A549 (cell line): ENCODE data around the gene USP22. TPM values are rescaled to one million over a fixed set of nuclear protein-coding genes. Genes with fewer than 3 reads are reported as not detected.

Experiments used
- ATAC-seq, 2 experiments: fragments of 200-7000 bp in 1 of 2; fragments of >200 bp in 1 of 2; cut with Nextera tagmentation in 1 of 2; cut with Tn5 transposase in 1 of 2; 3 replicates each; pipeline versions ENCODE4 v1.8.0 to v1.9.1; 2018 to 2020; ENCODE audit warnings: mild to moderate bottlenecking in 1 of 2, moderate library complexity in 1 of 2
- CTCF ChIA-PET: fragments of 300-600 bp; sonication (Branson Sonifier 250); formaldehyde crosslinking; extraction: SDS; loops from one replicate; lab custom pipeline; 2021; ENCODE audit warnings: antibody characterized with exemption, inconsistent platforms; lab: Yijun Ruan, JAX
- POLR2A ChIA-PET: fragments of 350-600 bp; formaldehyde crosslinking; extraction: SDS; loops from one replicate; lab custom pipeline; 2021; ENCODE audit warnings: antibody characterized with exemption, inconsistent platforms; lab: Yijun Ruan, JAX
- DNase-seq, 2 experiments: peaks; one replicate each; pipeline versions ENCODE4 v3.0.0 to v3.0.0-alpha.2; 2011 to 2016; ENCODE audit warnings: low read depth in 1 of 2, low spot score in 1 of 2
- FAIRE-seq: peaks from 2 replicates; lab custom pipeline; 2011; peaks lifted over from hg19 to GRCh38; lab: Jason Lieb, UNC
- H3K27ac ChIP-seq, 2 experiments: fragments of >200 bp; sonication (Bioruptor Twin); formaldehyde crosslinking; 3 replicates each; pipeline ENCODE4 v1.5.1; 2016 to 2017
- H3K4me1 ChIP-seq: fragments of >200 bp; sonication (Bioruptor Twin); formaldehyde crosslinking; 3 replicates; pipeline ENCODE4 v1.6.1; 2016
- H3K4me2 ChIP-seq: fragments of >200 bp; sonication (Bioruptor Twin); formaldehyde crosslinking; 3 replicates; pipeline ENCODE4 v1.6.1; 2016
- H3K4me3 ChIP-seq: fragments of >200 bp; sonication (Bioruptor Twin); formaldehyde crosslinking; 3 replicates; pipeline ENCODE4 v1.5.1; 2016
- H3K9me3 ChIP-seq: fragments of >200 bp; sonication (Bioruptor Twin); formaldehyde crosslinking; 3 replicates; pipeline ENCODE4 v1.6.1; 2016
- CHD2 ChIP-seq: fragments of 150-350 bp; IDR thresholded peaks from 2 replicates; pipeline ENCODE4 v1.6.1; 2014; ENCODE audit warnings: low read length; ENCODE audit not compliant: partially characterized antibody
- CHD4 ChIP-seq: fragments of 200-600 bp; sonication (generic); IDR thresholded peaks from 2 replicates; pipeline ENCODE4 v1.6.1; 2016; ENCODE audit warnings: antibody characterized with exemption, mild to moderate bottlenecking, borderline replicate concordance
- CTCF ChIP-seq: fragments of >200 bp; sonication (Bioruptor Twin); formaldehyde crosslinking; IDR thresholded peaks from 3 replicates; pipeline ENCODE4 v1.5.1; 2016
- EHF ChIP-seq: fragments of 250-450 bp; sonication (Bioruptor Pico); IDR thresholded peaks from 2 replicates; pipeline ENCODE4 v1.5.0; 2020; ENCODE audit warnings: mild to moderate bottlenecking
- HDAC2 ChIP-seq: fragments of 200-600 bp; sonication (generic); IDR thresholded peaks from 2 replicates; pipeline ENCODE4 v1.6.1; 2016
- HES2 ChIP-seq: fragments of >200 bp; sonication (Bioruptor Twin); formaldehyde crosslinking; IDR thresholded peaks from 2 replicates; pipeline ENCODE4 v1.6.1; 2016
- HMGXB4 ChIP-seq: fragments of 250-450 bp; sonication (Bioruptor Pico); IDR thresholded peaks from 2 replicates; pipeline ENCODE4 v1.5.0; 2021; ENCODE audit warnings: mild to moderate bottlenecking, moderate library complexity, borderline replicate concordance
- HOXB13 ChIP-seq: fragments of 250-450 bp; sonication (Bioruptor Pico); IDR thresholded peaks from 2 replicates; pipeline ENCODE4 v1.5.0; 2020; ENCODE audit warnings: low read depth, mild to moderate bottlenecking, moderate library complexity
- JUN ChIP-seq, 2 experiments: fragments of >200 bp; sonication (Bioruptor Twin); formaldehyde crosslinking; IDR thresholded peaks; 2 replicates in 1 of 2; 3 replicates in 1 of 2; pipeline ENCODE4 v1.6.1; 2016 to 2017
- KDM5A ChIP-seq: fragments of 200-600 bp; sonication (generic); IDR thresholded peaks from 2 replicates; pipeline ENCODE4 v1.6.1; 2016; ENCODE audit warnings: antibody characterized with exemption, mild to moderate bottlenecking
- MAFK ChIP-seq: fragments of 450-650 bp; IDR thresholded peaks from 2 replicates; pipeline ENCODE4 v1.6.1; 2014; ENCODE audit not compliant: partially characterized antibody
- MAX ChIP-seq: IDR thresholded peaks from 2 replicates; pipeline ENCODE4 v1.6.1; 2012
- MAZ ChIP-seq: fragments of 150-350 bp; IDR thresholded peaks from 2 replicates; pipeline ENCODE4 v1.6.1; 2014; ENCODE audit warnings: antibody characterized with exemption, low read depth, low read length, borderline replicate concordance
- MYC ChIP-seq: IDR thresholded peaks from 2 replicates; pipeline ENCODE4 v1.6.1; 2012; ENCODE audit warnings: mild to moderate bottlenecking, inconsistent platforms, low read length, improper control_type of control experiment, borderline replicate concordance
- NFE2L2 ChIP-seq: fragments of 150-350 bp; conservative IDR thresholded peaks from 2 replicates; pipeline ENCODE4 v1.6.1; 2014; ENCODE audit warnings: low read length
- POLR2AphosphoS2 ChIP-seq: conservative IDR thresholded peaks from 2 replicates; pipeline ENCODE4 v1.6.1; 2012; ENCODE audit warnings: low read length, improper control_type of control experiment, inconsistent platforms
- RAD21 ChIP-seq, 2 experiments: fragments of >200 bp in 1 of 2; sonication (Bioruptor Twin) in 1 of 2; formaldehyde crosslinking in 1 of 2; IDR thresholded peaks in 1 of 2; conservative IDR thresholded peaks in 1 of 2; 2 replicates in 1 of 2; 3 replicates in 1 of 2; pipeline ENCODE4 v1.6.1; 2012 to 2018; ENCODE audit warnings: inconsistent platforms in 1 of 2
- RARB ChIP-seq: fragments of 250-450 bp; sonication (Bioruptor Pico); IDR thresholded peaks from 2 replicates; pipeline ENCODE4 v1.8.0; 2021; ENCODE audit warnings: mild to moderate bottlenecking, moderate library complexity
- RFX5 ChIP-seq: fragments of 450-650 bp; IDR thresholded peaks from 2 replicates; pipeline ENCODE4 v1.7.1; 2014; ENCODE audit warnings: antibody characterized with exemption, mild to moderate bottlenecking, moderate library complexity
- RNF2 ChIP-seq: fragments of 200-600 bp; sonication (generic); IDR thresholded peaks from 2 replicates; pipeline ENCODE4 v1.6.1; 2016; ENCODE audit warnings: low read depth, mild to moderate bottlenecking, antibody characterized with exemption, moderate library complexity, borderline replicate concordance
- SMC3 ChIP-seq: fragments of >200 bp; sonication (Bioruptor Twin); formaldehyde crosslinking; IDR thresholded peaks from 3 replicates; pipeline ENCODE4 v1.6.1; 2018; ENCODE audit warnings: inconsistent platforms
- ZSCAN20 ChIP-seq: fragments of 250-450 bp; sonication (Bioruptor Pico); IDR thresholded peaks from 2 replicates; pipeline ENCODE4 v1.8.0; 2022; ENCODE audit warnings: mild to moderate bottlenecking, moderate library complexity
- WGBS: methylation state at CpG from one replicate; pipeline ENCODE4 v1.1.6; 2017; ENCODE audit errors: missing lambda C conversion rate; 5-methylcytosine and 5-hydroxymethylcytosine counted together
- polyA plus RNA-seq, 4 experiments: library from polyadenylated mRNA; depleted of rRNA in 3 of 4; stranded (reverse); fragments of >200 nt; fragmentation: RNase III in 1 of 4; extraction: RNeasy Plus Mini Kit Qiagen cat#74134 plus additional on column Dnase treatment in 1 of 4; gene quantifications; 2 replicates in 3 of 4; 3 replicates in 1 of 4; pipeline ENCODE4 v1.2.3, GENCODE V29; 2011 to 2017
- TF ChIP-seq, protein P1 (sequence below): IDR thresholded peaks from 2 replicates; pipeline ENCODE4 v1.6.1; 2012; ENCODE audit warnings: low read depth, borderline replicate concordance
- TF ChIP-seq, protein P2 (sequence below): IDR thresholded peaks from 2 replicates; pipeline ENCODE4 v1.6.1; 2012

Gene USP22
- polyA plus RNA-seq, 2 of the 4 experiments (the other 2 are of a cell fraction): 130 to 293 TPM

DNA sequence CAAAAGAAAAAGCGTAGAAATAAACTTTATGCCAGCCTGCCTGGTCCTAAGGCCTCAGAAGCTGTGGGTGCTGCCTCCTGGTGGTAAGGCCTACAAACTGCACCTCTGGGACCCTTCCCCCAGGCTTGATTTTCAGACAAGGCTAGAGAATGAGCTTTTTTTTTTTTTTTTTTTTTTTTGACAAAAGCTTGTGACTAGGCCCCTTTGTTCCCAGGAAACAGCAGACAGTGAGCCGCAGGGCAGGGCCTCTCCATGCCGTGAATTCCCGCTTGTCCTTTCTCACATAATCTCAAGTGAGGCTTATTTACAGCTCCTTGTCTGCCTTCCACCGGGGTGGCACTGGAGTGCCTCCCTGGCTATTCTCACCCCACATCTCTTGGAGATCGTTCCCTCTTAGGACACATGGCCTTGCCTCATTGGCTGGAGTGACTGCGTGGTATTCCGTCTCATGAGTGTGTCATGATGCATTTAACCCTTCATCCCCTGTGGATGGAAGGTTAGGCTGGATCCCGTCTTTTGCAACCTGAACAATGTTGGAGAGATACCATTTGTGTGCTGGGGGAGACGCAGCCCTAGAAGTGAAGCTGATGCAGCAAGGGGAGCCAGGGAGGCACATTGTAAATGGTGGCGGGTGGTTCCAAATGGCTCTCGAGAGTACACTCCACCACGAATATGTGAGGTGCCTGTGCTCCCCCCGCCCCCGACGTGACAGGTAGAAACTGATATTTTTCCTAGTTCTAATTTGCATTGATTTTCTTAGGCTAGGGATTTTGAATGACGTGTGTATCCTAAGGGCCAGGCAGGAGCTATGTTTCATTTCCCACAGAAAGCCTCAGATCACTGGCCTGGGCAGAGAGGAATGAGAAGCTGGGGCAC is 49.6 kb downstream of the USP22 start:
- Histone ChIP-seq H3K4me2 (peak overlapping the region; percentile 56), H3K27ac (no peak overlapping the region), H3K9me3 (no peaks in the 10 kb centered on the region), H3K4me1 (0 out of 3 replicates have a peak, but pooled peaks cover 4% of the 10 kb centered on the region), H3K4me3 (no peak overlapping the region)
- CTCF ChIA-PET: interaction anchor here (0.8 to 3.1 kb wide), 32 partner anchors 9 to 191 kb away, joined by 3 to 36 read pairs (median 6); partner anchors contain the start of gene USP22
- DNase-seq (peak; percentile 81 to 96), FAIRE-seq (peak; percentile 70), ATAC-seq (peak; percentile 27 to 61; a peak in 3 of 6 replicates)
- WGBS: 72% methylated on average over 17 of the region's 17 CpGs
- POLR2A ChIA-PET: interaction anchor here (0.6 to 1.4 kb wide), 2 partner anchors 50 to 293 kb away, joined by 3 to 6 read pairs; partner anchors contain the start of gene USP22
- no peak for TF ChIP-seq CHD4
- no peak for TF ChIP-seq HOXB13 (CRISPR knock-in tag)
- TF ChIP-seq RNF2: no peak
- TF ChIP-seq CHD2: no peak
- TF ChIP-seq SMC3: peak; percentile 92
- TF ChIP-seq, protein P1, sequence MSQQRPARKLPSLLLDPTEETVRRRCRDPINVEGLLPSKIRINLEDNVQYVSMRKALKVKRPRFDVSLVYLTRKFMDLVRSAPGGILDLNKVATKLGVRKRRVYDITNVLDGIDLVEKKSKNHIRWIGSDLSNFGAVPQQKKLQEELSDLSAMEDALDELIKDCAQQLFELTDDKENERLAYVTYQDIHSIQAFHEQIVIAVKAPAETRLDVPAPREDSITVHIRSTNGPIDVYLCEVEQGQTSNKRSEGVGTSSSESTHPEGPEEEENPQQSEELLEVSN: no peak
- TF ChIP-seq RAD21 (conservative IDR thresholded peaks at IDR 0.05 in 1 of 2, IDR thresholded peaks at IDR 0.05 in 1 of 2): peak; percentile 80 to 83
- no peak for TF ChIP-seq HMGXB4 (CRISPR knock-in tag)
- TF ChIP-seq CTCF: peak; percentile 94

GRCh38 chr17:20992416-20992815 is 50.4 kb downstream of the USP22 start:
- DNase-seq (no peak), ATAC-seq (no peak), FAIRE-seq (no peak)
- POLR2A ChIA-PET: interaction anchor here (1.4 kb wide), 1 partner anchor 51 kb away, joined by 6 read pairs; the partner anchor contains the start of gene USP22
- no peaks in the 10 kb centered on the region for H3K9me3 ChIP-seq
- no peak overlapping the region for H3K27ac ChIP-seq
- CTCF ChIA-PET: interaction anchor here (0.8 to 3.1 kb wide), 27 partner anchors 9 to 191 kb away, joined by 3 to 36 read pairs (median 8); partner anchors contain the start of gene USP22
- H3K4me2 ChIP-seq: peak overlapping the region; percentile 56
- WGBS: 19% methylated on average over 12 of the region's 12 CpGs
- H3K4me1 ChIP-seq: 0 out of 3 replicates have a peak, but pooled peaks cover 4% of the 10 kb centered on the region
- TF ChIP-seq CHD2 (no peak), MAZ (no peak), RAD21 (conservative IDR thresholded peaks at IDR 0.05 in 1 of 2, IDR thresholded peaks at IDR 0.05 in 1 of 2) (no peak), RARB (CRISPR knock-in tag) (no peak), JUN (IDR thresholded peaks at IDR 0.05) (no peak), SMC3 (no peak), ZSCAN20 (CRISPR knock-in tag) (no peak), MYC (no peak), KDM5A (no peak), RFX5 (no peak), HDAC2 (no peak), POLR2AphosphoS2 (no peak), NFE2L2 (no peak), EHF (no peak), HES2 (no peak), CHD4 (no peak), MAFK (no peak), MAX (no peak)
- TF ChIP-seq, protein P2, sequence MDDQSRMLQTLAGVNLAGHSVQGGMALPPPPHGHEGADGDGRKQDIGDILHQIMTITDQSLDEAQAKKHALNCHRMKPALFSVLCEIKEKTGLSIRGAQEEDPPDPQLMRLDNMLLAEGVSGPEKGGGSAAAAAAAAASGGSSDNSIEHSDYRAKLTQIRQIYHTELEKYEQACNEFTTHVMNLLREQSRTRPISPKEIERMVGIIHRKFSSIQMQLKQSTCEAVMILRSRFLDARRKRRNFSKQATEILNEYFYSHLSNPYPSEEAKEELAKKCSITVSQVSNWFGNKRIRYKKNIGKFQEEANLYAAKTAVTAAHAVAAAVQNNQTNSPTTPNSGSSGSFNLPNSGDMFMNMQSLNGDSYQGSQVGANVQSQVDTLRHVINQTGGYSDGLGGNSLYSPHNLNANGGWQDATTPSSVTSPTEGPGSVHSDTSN: no peak
- TF ChIP-seq, protein P1: no peak
- H3K4me3 ChIP-seq: no peak overlapping the region
